Stimulated activated CD8-positive, alpha-beta memory T cell treated with anti-CD3 and anti-CD28 coated beads, Interleukin-7, amount 100 ng/mL, for 1 hour (primary cell): ENCODE measurements around the gene KRTAP10-1.

Experiments
- DNase-seq, 2 donors: peaks; one replicate each; pipeline ENCODE4 v3.0.0-alpha.2; 2020; ENCODE audit warnings: low read depth in 2 of 2

Gene KRTAP10-1

GRCh38 chr21:44515359-44516165 is 24.4 kb downstream of the KRTAP10-1 start:
- DNase-seq: no peak

GRCh38 chr21:44514746-44515358 is 25.1 kb downstream of the KRTAP10-1 start:
- no peak for DNase-seq

- DNase-seq: no peak
These were observed 25.8 kb downstream of the KRTAP10-1 start for GRCh38 chr21:44514218-44514520.

- DNase-seq: no peak
These were observed 26.4 kb downstream of the KRTAP10-1 start for GRCh38 chr21:44513389-44514217.

- no peak for DNase-seq
These were observed 27.3 kb downstream of the KRTAP10-1 start for GRCh38 chr21:44512496-44513388.

- DNase-seq: no peak
These were observed 28.1 kb downstream of the KRTAP10-1 start for GRCh38 chr21:44511938-44512275.

GRCh38 chr21:44511219-44511937 is 28.6 kb downstream of the KRTAP10-1 start:
- no peak for DNase-seq

GRCh38 chr21:44510508-44511218 is 29.3 kb downstream of the KRTAP10-1 start:
- peak; percentile 55 to 69 for DNase-seq

GRCh38 chr21:44510109-44510507 is 29.9 kb downstream of the KRTAP10-1 start:
- no peak for DNase-seq

GRCh38 chr21:44509539-44509938 is 30.5 kb downstream of the KRTAP10-1 start:
- no peak for DNase-seq

- DNase-seq: no peak
These were observed 31.1 kb downstream of the KRTAP10-1 start for GRCh38 chr21:44508711-44509445.

GRCh38 chr21:44508426-44508710 is 31.6 kb downstream of the KRTAP10-1 start:
- no peak for DNase-seq

GRCh38 chr21:44507673-44508425 is 32.1 kb downstream of the KRTAP10-1 start:
- DNase-seq: no peak

GRCh38 chr21:44506279-44507255 is 33.4 kb downstream of the KRTAP10-1 start:
- no peak for DNase-seq

- DNase-seq: no peak
These were observed 34.2 kb downstream of the KRTAP10-1 start for GRCh38 chr21:44505673-44506278.

GRCh38 chr21:44503901-44504399 is 36.0 kb downstream of the KRTAP10-1 start:
- DNase-seq: no peak
